Measurements from ENCODE around the gene TESK2. TPM values are rescaled to one million over a fixed set of nuclear protein-coding genes. Genes with fewer than 3 reads are reported as not detected.

The TESK2 gene
- total and polyA plus RNA-seq, 2 donors from 2014 or later: 1.6 to 2.7 TPM

GRCh38 chr1:45407629-45408287, 83.2 kb downstream of the TESK2 start:
- H3K27ac ChIP-seq (ENCODE audit: low read depth in 2 of 2, low read length in 2 of 2): no peak overlapping the region
- DNase-seq: no peak
- no peak overlapping the region for H3K9ac ChIP-seq (ENCODE audit: low read length in 3 of 3)
- intact Hi-C loops (cut with DNase I): no loop called here
- TF ChIP-seq, protein P1, sequence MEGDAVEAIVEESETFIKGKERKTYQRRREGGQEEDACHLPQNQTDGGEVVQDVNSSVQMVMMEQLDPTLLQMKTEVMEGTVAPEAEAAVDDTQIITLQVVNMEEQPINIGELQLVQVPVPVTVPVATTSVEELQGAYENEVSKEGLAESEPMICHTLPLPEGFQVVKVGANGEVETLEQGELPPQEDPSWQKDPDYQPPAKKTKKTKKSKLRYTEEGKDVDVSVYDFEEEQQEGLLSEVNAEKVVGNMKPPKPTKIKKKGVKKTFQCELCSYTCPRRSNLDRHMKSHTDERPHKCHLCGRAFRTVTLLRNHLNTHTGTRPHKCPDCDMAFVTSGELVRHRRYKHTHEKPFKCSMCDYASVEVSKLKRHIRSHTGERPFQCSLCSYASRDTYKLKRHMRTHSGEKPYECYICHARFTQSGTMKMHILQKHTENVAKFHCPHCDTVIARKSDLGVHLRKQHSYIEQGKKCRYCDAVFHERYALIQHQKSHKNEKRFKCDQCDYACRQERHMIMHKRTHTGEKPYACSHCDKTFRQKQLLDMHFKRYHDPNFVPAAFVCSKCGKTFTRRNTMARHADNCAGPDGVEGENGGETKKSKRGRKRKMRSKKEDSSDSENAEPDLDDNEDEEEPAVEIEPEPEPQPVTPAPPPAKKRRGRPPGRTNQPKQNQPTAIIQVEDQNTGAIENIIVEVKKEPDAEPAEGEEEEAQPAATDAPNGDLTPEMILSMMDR (IDR thresholded peaks at IDR 0.05; ENCODE audit: borderline replicate concordance, extremely low read depth, insufficient read depth): no peak
- no peak overlapping the region for H3K4me3 ChIP-seq (ENCODE audit: low read length in 3 of 3)
- no peaks in the 10 kb centered on the region for H3K27me3 ChIP-seq (ENCODE audit: control insufficient read depth, insufficient read depth, low read length)
- H3K9me3 ChIP-seq (ENCODE audit: control insufficient read depth in 2 of 3, insufficient read depth in 1 of 3, low read length in 3 of 3): no peaks in the 10 kb centered on the region
- no peaks in the 10 kb centered on the region for H3K36me3 ChIP-seq (ENCODE audit: control insufficient read depth in 2 of 3, insufficient read depth in 3 of 3, low read length in 3 of 3)
- no peak for FAIRE-seq
- no peaks in the 10 kb centered on the region for H3K4me1 ChIP-seq (ENCODE audit: control insufficient read depth in 2 of 3, insufficient read depth in 2 of 3, low read depth in 1 of 3, low read length in 3 of 3)

DNA sequence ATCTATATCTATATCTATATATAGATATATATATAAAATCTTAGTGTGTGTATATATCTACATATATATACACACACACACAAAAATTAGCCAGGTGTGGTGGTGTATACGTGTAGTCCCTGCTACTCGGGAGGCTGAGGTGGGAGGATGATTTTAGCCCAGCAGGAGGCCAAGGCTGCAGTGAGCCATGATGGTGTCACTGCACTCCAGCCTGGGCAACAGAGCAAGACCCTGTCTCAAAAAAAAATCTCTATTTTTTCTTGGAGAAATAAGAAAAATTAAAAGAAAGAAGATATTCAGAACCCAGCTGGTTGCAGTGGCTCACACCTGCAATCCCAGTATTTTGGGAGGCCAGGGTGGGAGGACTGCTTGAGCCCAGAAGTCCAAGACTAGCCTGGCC, 85.3 kb downstream of the TESK2 start:
- DNase-seq: no peak
- FAIRE-seq: no peak
- intact Hi-C loops (cut with DNase I): no loop called here

GRCh38 chr1:45403718-45404117, 87.2 kb downstream of the TESK2 start:
- Histone ChIP-seq H3K4me1 (ENCODE audit: control insufficient read depth in 2 of 3, insufficient read depth in 2 of 3, low read depth in 1 of 3, low read length in 3 of 3) (no peaks in the 10 kb centered on the region), H3K9ac (ENCODE audit: low read length in 3 of 3) (no peak overlapping the region), H3K27me3 (ENCODE audit: control insufficient read depth, insufficient read depth, low read length) (no peaks in the 10 kb centered on the region), H3K36me3 (ENCODE audit: control insufficient read depth in 2 of 3, insufficient read depth in 3 of 3, low read length in 3 of 3) (no peaks in the 10 kb centered on the region), H3K27ac (ENCODE audit: low read depth in 2 of 2, low read length in 2 of 2) (no peak overlapping the region), H3K4me3 (ENCODE audit: low read length in 3 of 3) (no peak overlapping the region), H3K9me3 (ENCODE audit: control insufficient read depth in 2 of 3, insufficient read depth in 1 of 3, low read length in 3 of 3) (no peaks in the 10 kb centered on the region)
- intact Hi-C loops (cut with DNase I): no loop called here
- DNase-seq (no peak), FAIRE-seq (no peak)
- TF ChIP-seq, protein P1 (IDR thresholded peaks at IDR 0.05; ENCODE audit: borderline replicate concordance, extremely low read depth, insufficient read depth): no peak

More for the DNA sequence above, 85.3 kb downstream of the TESK2 start:
- Histone ChIP-seq H3K4me3 (ENCODE audit: low read length in 3 of 3) (no peak overlapping the region), H3K36me3 (ENCODE audit: control insufficient read depth in 2 of 3, insufficient read depth in 3 of 3, low read length in 3 of 3) (no peaks in the 10 kb centered on the region), H3K27me3 (ENCODE audit: control insufficient read depth, insufficient read depth, low read length) (no peaks in the 10 kb centered on the region), H3K4me1 (ENCODE audit: control insufficient read depth in 2 of 3, insufficient read depth in 2 of 3, low read depth in 1 of 3, low read length in 3 of 3) (no peaks in the 10 kb centered on the region), H3K27ac (ENCODE audit: low read depth in 2 of 2, low read length in 2 of 2) (no peak overlapping the region), H3K9ac (ENCODE audit: low read length in 3 of 3) (no peak overlapping the region), H3K9me3 (ENCODE audit: control insufficient read depth in 2 of 3, insufficient read depth in 1 of 3, low read length in 3 of 3) (no peaks in the 10 kb centered on the region)
- TF ChIP-seq, protein P1 (IDR thresholded peaks at IDR 0.05; ENCODE audit: borderline replicate concordance, extremely low read depth, insufficient read depth): no peak

- TF ChIP-seq, protein P1 (IDR thresholded peaks at IDR 0.05; ENCODE audit: borderline replicate concordance, extremely low read depth, insufficient read depth): no peak
- H3K9me3 ChIP-seq (ENCODE audit: control insufficient read depth in 2 of 3, insufficient read depth in 1 of 3, low read length in 3 of 3): no peaks in the 10 kb centered on the region
- DNase-seq (no peak), FAIRE-seq (no peak)
- H3K9ac ChIP-seq (ENCODE audit: low read length in 3 of 3): no peak overlapping the region
- H3K4me3 ChIP-seq (ENCODE audit: low read length in 3 of 3): no peak overlapping the region
- no peaks in the 10 kb centered on the region for H3K4me1 ChIP-seq (ENCODE audit: control insufficient read depth in 2 of 3, insufficient read depth in 2 of 3, low read depth in 1 of 3, low read length in 3 of 3)
- intact Hi-C loops (cut with DNase I): no loop called here
- H3K27me3 ChIP-seq (ENCODE audit: control insufficient read depth, insufficient read depth, low read length): no peaks in the 10 kb centered on the region
- no peak overlapping the region for H3K27ac ChIP-seq (ENCODE audit: low read depth in 2 of 2, low read length in 2 of 2)
- no peaks in the 10 kb centered on the region for H3K36me3 ChIP-seq (ENCODE audit: control insufficient read depth in 2 of 3, insufficient read depth in 3 of 3, low read length in 3 of 3)
These were observed 87.7 kb downstream of the TESK2 start for GRCh38 chr1:45403298-45403697.
